Measurements from ENCODE around the gene UMODL1.

UMODL1 gene

GRCh38 chr21:42135386-42136052 is 64.4 kb downstream of the UMODL1 start:
- no peak for DNase-seq (ENCODE audit: low read depth)

- no peak for DNase-seq (ENCODE audit: low read depth)
These were observed 66.2 kb downstream of the UMODL1 start for GRCh38 chr21:42137191-42137904.

- no peak for DNase-seq (ENCODE audit: low read depth)
These were observed 69.2 kb downstream of the UMODL1 start for GRCh38 chr21:42140196-42140934.

DNA sequence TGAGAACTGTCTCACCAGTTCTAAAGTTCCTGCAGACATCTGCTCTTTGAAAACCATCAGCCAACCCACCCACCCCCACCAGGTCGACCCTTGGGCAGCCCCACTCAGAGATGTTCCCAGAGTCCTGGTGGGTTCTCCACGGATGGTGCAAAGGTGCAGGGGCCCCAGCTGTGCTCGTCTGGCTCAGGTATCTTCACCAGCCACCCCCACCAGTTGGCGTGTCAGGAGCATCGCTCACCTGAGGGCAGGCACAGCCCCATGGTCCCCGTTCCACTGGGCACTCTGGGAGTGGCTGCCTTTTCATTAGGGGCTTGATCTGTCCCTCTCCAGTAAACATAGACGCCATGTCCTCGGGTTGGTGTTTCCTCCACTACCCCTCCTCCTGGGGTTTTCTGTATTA is 70.5 kb downstream of the UMODL1 start:
- DNase-seq (ENCODE audit: low read depth), result no peak

GRCh38 chr21:42142141-42142540 is 71.0 kb downstream of the UMODL1 start:
- DNase-seq (ENCODE audit: low read depth), result no peak

DNA sequence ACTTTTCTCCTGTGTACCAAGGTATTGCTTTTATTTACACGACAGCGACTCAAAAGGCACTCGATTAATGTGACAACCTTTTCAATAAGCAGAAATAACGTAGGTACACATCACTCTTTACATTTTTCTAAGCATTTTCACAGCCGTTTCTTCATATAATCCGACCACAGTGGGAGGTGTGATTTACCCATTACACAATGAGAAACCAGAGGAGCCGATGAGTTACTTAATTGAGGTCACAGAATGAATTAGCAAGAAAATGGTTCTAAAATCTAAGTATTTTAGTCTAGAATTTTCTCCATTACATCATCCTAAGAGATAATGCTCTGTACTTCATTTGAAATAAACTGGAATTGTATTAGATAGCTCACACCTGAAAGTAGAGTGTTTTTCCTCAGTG is 71.5 kb downstream of the UMODL1 start:
- DNase-seq (ENCODE audit: low read depth), result no peak

DNA sequence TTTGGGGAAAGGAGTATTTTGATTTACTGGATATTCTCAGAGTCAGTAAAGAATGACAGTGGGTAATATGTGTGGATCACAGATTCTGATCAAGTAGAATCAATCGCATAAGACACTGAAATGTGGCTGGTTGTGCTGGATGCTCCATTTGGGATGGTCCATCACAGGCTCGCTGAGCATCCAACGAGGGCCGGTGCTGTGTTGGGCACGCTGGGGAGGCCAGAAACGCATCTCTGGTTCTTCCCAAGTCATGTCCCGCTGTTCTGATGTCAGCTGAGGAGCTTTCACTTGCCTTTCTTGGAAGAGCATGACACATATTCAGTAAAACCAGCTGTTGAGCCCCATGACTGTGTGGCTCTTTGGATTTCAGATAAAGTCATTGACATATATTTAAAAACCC is 72.0 kb downstream of the UMODL1 start:
- DNase-seq (ENCODE audit: low read depth), result no peak

DNA sequence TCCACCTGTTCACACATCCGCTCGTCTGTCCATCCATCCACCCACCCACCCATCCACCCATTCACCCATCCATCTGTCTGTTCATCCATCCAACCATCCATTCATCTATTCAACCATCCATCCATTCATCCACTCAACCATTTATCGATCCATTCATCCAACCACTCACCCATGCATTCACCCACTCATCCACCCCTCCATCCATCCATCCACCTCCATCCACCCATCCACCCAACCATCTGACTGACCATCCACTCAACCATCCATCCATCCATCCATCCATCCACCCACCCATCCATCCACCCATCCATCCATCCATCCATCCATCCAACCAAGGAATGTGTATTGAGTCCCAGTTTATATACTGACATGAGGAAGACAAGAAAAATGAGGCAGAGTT is 73.1 kb downstream of the UMODL1 start:
- DNase-seq (ENCODE audit: low read depth), result no peak

DNA sequence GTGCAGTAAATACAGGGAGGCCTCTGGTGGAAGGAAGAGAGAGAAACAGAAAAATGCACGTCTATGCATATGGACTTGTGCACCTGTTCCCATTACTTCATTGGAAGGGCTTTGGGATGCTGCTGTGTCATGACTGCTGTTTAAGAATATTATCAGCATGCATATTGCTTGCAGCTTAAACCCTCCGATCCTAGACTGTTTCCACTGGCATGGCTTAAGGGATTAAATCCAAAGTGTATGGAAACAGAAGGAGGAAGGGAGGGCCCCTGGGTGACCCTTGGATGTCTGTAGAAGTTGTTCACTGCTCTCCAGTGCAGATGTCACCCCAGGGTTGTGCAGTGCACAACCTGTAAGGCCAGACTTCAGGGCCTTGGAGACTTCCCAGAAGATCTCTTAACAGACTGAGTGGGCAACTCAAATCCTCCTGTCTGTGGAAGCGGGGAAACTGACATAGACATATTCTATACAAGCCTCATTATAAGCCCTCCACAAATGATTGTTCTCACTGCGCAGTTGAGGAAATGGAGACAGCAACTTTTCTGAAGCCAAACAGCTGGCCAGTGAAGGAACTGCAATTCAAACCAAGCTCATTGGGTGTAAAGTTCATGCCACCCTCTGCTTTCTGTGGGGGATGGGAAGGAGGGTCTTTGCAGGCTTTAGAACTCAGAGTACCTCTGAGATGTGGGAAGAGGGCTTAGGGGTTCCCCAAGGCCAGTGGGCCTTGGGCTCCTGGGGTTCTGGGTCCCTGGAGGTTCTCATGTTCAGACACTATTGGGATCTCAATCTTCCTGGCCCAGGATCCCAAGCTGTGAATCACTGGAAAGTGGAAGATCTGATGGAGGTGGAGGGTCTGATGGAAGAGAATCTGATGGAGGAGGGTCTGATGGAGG is 73.8 kb downstream of the UMODL1 start:
- no peak for DNase-seq (ENCODE audit: low read depth)

GRCh38 chr21:42145569-42146272 is 74.6 kb downstream of the UMODL1 start:
- peak; percentile 24 for DNase-seq (ENCODE audit: low read depth)

- DNase-seq (ENCODE audit: low read depth), result no peak
These were observed 75.2 kb downstream of the UMODL1 start for GRCh38 chr21:42146273-42146805.

DNA sequence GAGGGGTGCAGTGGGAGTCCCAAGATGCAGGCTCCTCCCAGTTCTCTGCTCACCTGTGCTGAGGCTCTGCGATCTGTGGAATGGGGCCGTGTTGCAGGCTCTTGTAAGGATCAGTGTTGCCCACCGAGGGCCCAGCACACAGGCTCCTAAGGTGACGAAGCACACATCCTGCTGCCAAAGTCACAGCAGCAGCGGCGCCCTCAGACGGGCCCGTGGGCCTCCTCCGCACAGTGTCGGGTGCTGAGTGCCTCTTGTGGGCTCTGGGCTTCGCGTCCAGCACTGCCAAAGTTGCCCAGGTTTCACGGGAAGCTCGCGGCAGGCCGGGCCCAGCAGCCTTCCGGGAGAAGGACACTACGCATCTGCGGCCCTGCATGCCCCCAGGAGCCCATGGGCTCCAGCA is 75.7 kb downstream of the UMODL1 start:
- DNase-seq (ENCODE audit: low read depth), result no peak

- DNase-seq (ENCODE audit: low read depth), result no peak
These were observed 76.4 kb downstream of the UMODL1 start for GRCh38 chr21:42147386-42148020.

DNA sequence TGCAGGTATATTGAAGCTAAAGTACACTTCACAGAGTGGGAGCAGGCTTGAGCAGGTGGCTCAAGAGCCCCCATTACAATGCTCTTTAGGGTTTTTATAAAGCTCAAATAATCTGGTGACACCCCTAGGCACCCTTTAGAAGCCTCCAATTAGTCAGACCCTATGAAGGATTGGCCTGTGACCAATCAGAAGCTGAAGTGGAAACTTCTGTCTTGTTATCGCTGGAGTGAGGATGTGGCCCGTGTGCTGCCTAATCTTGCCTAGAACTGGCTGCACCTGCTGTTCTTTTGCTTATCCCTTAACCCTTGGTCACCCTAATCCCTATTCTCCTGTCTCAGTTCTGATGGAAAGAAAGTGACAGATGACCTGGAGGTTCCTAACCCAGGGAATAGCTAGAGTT is 77.0 kb downstream of the UMODL1 start:
- no peak for DNase-seq (ENCODE audit: low read depth)

GRCh38 chr21:42148584-42148983 is 77.5 kb downstream of the UMODL1 start:
- DNase-seq (ENCODE audit: low read depth), result no peak

- DNase-seq (ENCODE audit: low read depth), result no peak
These were observed 78.7 kb downstream of the UMODL1 start for GRCh38 chr21:42149656-42150473.

- DNase-seq (ENCODE audit: low read depth), result no peak
These were observed 79.5 kb downstream of the UMODL1 start for GRCh38 chr21:42150474-42151085.

DNA sequence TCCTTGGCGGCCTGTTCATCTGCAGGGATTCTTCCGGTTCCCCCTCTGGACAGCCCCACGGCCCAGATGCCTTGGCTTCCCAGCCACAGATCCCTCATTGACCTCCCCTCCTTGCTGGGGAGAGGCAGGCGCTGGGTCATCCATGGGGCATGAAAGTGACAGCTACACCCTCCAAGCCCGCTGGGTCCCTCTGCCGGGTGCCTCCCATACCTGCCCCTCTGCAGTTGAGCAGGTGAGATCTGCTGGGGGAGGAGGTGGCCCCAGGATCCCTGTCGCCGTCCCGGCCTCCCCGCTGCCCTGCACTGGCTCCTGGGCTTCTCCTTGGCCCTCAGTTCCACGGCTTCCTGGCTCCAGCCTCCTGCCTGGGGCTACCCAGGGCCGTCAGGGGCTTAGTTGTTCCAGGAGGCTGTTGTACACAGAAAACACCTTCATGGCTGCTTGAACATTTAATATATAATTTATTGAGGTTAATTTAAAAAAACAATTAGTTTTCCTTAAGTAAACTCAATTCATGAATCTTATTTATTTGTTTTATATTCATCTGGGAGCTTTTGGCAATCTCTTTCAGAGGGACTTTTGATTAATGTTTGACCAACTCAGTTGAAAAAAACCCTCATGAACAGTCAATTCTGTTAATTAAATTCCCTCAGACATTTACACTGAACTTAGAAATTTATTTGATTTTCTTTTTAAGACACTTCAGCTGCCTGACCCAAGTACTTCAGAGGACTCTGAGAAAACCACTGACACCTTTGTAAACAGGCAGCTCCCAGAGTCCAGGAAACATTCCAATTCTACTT is 80.2 kb downstream of the UMODL1 start:
- DNase-seq (ENCODE audit: low read depth), result no peak

GRCh38 chr21:42151948-42152220 is 80.8 kb downstream of the UMODL1 start:
- DNase-seq (ENCODE audit: low read depth), result no peak

All from stimulated activated CD8-positive, alpha-beta memory T cell treated with anti-CD3 and anti-CD28 coated beads, Interleukin-7, amount 100 ng/mL, for 24 hours (primary cell).